HCT116 (cell line): Measurements from ENCODE around the gene APBB3. TPM values are rescaled to one million over a fixed set of nuclear protein-coding genes. Genes with fewer than 3 reads are reported as not detected.

Experiments used
- ATAC-seq: fragments of 200-7000 bp; cut with Tn5 transposase; 2 replicates; pipeline ENCODE4 v1.9.1; 2020; ENCODE audit warnings: mild to moderate bottlenecking, moderate library complexity
- BruUV-seq: library from RNA; stranded (reverse); fragments of 400-500 nt; replicated peaks from 2 replicates; lab custom pipeline; 2021; lab: Mats Ljungman, UMichigan
- CTCF ChIA-PET: fragments of 300-600 bp; sonication (Branson Sonifier 250); formaldehyde crosslinking; loops from one replicate; lab custom pipeline; 2021; ENCODE audit warnings: antibody characterized with exemption; lab: Charles Lee
- POLR2A ChIA-PET: fragments of 300-600, 350-600 bp; sonication (Branson Sonifier 250); formaldehyde crosslinking; loops from one replicate; lab custom pipeline; 2021; ENCODE audit warnings: antibody characterized with exemption; lab: Charles Lee
- RAD21 ChIA-PET, 2 experiments: fragments of 300-600 bp; sonication (Branson Sonifier 250); formaldehyde crosslinking; loops; one replicate each; lab custom pipeline; 2023; ENCODE audit warnings: low total read pairs in 2 of 2; ENCODE audit not compliant: uncharacterized antibody in 2 of 2, unreplicated experiment in 2 of 2, low non-redundant PET in 1 of 2; lab: Charles Lee
- DNase-seq: peaks from one replicate; pipeline ENCODE4 v3.0.0-alpha.2; 2010; ENCODE audit warnings: low read depth, low spot score
- H2AFZ ChIP-seq: fragments of 200-600 bp; shearing (Covaris generic), sonication (generic); 2 replicates; pipeline ENCODE4 v1.6.1; 2017; ENCODE audit warnings: low read depth, mixed run types, mixed read lengths, antibody characterized with exemption, low read length; ENCODE audit not compliant: poor library complexity, severe bottlenecking
- H3K27ac ChIP-seq: 2 replicates; pipeline ENCODE4 v1.5.1; 2012; ENCODE audit warnings: low read depth, low read length
- H3K27me3 ChIP-seq: fragments of 200-600 bp; sonication (generic); 2 replicates; pipeline ENCODE4 v1.6.1; 2016; ENCODE audit warnings: mixed run types, low read length, mixed read lengths; ENCODE audit not compliant: insufficient read depth
- H3K36me3 ChIP-seq, 2 experiments: fragments of 200-500 bp in 1 of 2; fragments of 200-600 bp in 1 of 2; sonication (Bioruptor generic) in 1 of 2; sonication (generic) in 1 of 2; 2 replicates each; pipeline versions ENCODE4 v1.5.1 to v1.6.1; 2014 to 2016; ENCODE audit warnings: low read length in 2 of 2, inconsistent platforms in 1 of 2, mixed read lengths in 1 of 2, mixed run types in 1 of 2; ENCODE audit not compliant: insufficient read depth in 2 of 2, control insufficient read depth in 1 of 2
- H3K4me1 ChIP-seq, 2 experiments: fragments of 200-600 bp in 1 of 2; sonication (generic) in 1 of 2; 2 replicates each; pipeline versions ENCODE4 v1.5.1 to v1.6.1; 2012 to 2017; ENCODE audit warnings: low read length in 2 of 2, inconsistent platforms in 1 of 2, mild to moderate bottlenecking in 1 of 2, mixed read lengths in 1 of 2, mixed run types in 1 of 2, moderate library complexity in 1 of 2; ENCODE audit not compliant: insufficient read depth in 2 of 2, control insufficient read depth in 1 of 2
- H3K4me2 ChIP-seq: fragments of 200-600 bp; sonication (generic); 2 replicates; pipeline ENCODE4 v1.6.1; 2017; ENCODE audit warnings: mixed run types, low read length, mixed read lengths
- H3K4me3 ChIP-seq, 2 experiments: fragments of 200-600 bp in 1 of 2; sonication (generic) in 1 of 2; replicated peaks in 1 of 2; 2 replicates each; pipeline ENCODE4 v1.5.1; 2011 to 2016; ENCODE audit warnings: low read length in 2 of 2, control low read depth in 1 of 2, low read depth in 1 of 2, mild to moderate bottlenecking in 1 of 2, mixed read lengths in 1 of 2, mixed run types in 1 of 2
- H3K79me2 ChIP-seq: fragments of 200-600 bp; sonication (generic); 2 replicates; pipeline ENCODE4 v1.6.1; 2017; ENCODE audit warnings: mild to moderate bottlenecking, mixed run types, low read length, moderate library complexity, mixed read lengths; ENCODE audit not compliant: insufficient read depth
- H3K9ac ChIP-seq: fragments of 200-600 bp; sonication (generic); 2 replicates; pipeline ENCODE4 v1.6.1; 2016; ENCODE audit warnings: low read length, mixed read lengths
- H3K9me2 ChIP-seq: fragments of 200-600 bp; sonication (generic), shearing (Covaris generic); 2 replicates; pipeline ENCODE4 v1.6.1; 2017; ENCODE audit warnings: mixed run types, mild to moderate bottlenecking, moderate library complexity; ENCODE audit not compliant: insufficient read depth
- H3K9me3 ChIP-seq, 2 experiments: fragments of 200-500 bp in 1 of 2; fragments of 200-600 bp in 1 of 2; sonication (Bioruptor generic) in 1 of 2; sonication (generic) in 1 of 2; 2 replicates each; pipeline ENCODE4 v1.6.1; 2014 to 2017; ENCODE audit warnings: low read length in 2 of 2, mixed read lengths in 2 of 2, inconsistent platforms in 1 of 2, low read depth in 1 of 2, mild to moderate bottlenecking in 1 of 2, mixed run types in 1 of 2, moderate library complexity in 1 of 2; ENCODE audit not compliant: control insufficient read depth in 1 of 2, insufficient read depth in 1 of 2
- H4K20me1 ChIP-seq: fragments of 200-600 bp; sonication (generic), shearing (Covaris generic); 2 replicates; pipeline ENCODE4 v1.6.1; 2017; ENCODE audit warnings: mixed run types, mild to moderate bottlenecking, moderate library complexity; ENCODE audit not compliant: insufficient read depth
- CBX3 ChIP-seq: IDR thresholded peaks from 2 replicates; pipeline ENCODE4 v1.6.1; 2012; ENCODE audit warnings: low read depth
- ELF1 ChIP-seq: IDR thresholded peaks from 2 replicates; pipeline ENCODE4 v1.6.1; 2012; ENCODE audit warnings: low read depth, borderline replicate concordance
- EZH2 ChIP-seq: fragments of 200-600 bp; sonication (generic); IDR thresholded peaks from 2 replicates; pipeline ENCODE4 v1.6.1; 2017; ENCODE audit warnings: antibody characterized with exemption, mixed run types
- EZH2phosphoT487 ChIP-seq: fragments of 200-600 bp; IDR thresholded peaks from 2 replicates; pipeline ENCODE4 v1.6.1; 2018; ENCODE audit warnings: antibody characterized with exemption, borderline replicate concordance
- POLR2A ChIP-seq: IDR thresholded peaks from 2 replicates; pipeline ENCODE4 v1.7.0; 2011; ENCODE audit warnings: borderline replicate concordance; ENCODE audit not compliant: insufficient read depth, insufficient read length; ENCODE audit errors: extremely low read depth
- RAD21 ChIP-seq: IDR thresholded peaks from 2 replicates; pipeline ENCODE4 v1.6.1; 2012; ENCODE audit warnings: low read depth, mild to moderate bottlenecking
- TCF7L2 ChIP-seq: IDR thresholded peaks from 2 replicates; pipeline ENCODE4 v1.7.0; 2011; ENCODE audit warnings: borderline replicate concordance, inconsistent platforms; ENCODE audit not compliant: insufficient read depth, insufficient read length; ENCODE audit errors: extremely low read depth
- ZFX ChIP-seq: fragments of 450-650 bp; IDR thresholded peaks from 2 replicates; pipeline ENCODE4 v1.6.1; 2017
- ZNF274 ChIP-seq: fragments of 200-500 bp; sonication (Bioruptor generic); IDR thresholded peaks from 2 replicates; pipeline ENCODE4 v1.6.1; 2014; ENCODE audit warnings: mild to moderate bottlenecking, low read depth, low read length, inconsistent platforms
- intact Hi-C: fragments of 100-400 bp; cut with micrococcal nuclease; formaldehyde crosslinking; loops from 2 replicates; pipeline ENCODE4 v1.10.0; 2022
- total RNA-seq: library from RNA; stranded (reverse); gene quantifications from one replicate; pipeline ENCODE4 v1.2.1, GENCODE V29; 2021; ENCODE audit not compliant: unreplicated experiment
- TF ChIP-seq, protein P1 (sequence below): IDR thresholded peaks from 2 replicates; pipeline ENCODE4 v1.6.1; 2011; ENCODE audit warnings: mild to moderate bottlenecking, low read length, moderate library complexity; ENCODE audit not compliant: insufficient replicate concordance; ENCODE audit errors: extremely low read depth
- TF ChIP-seq, protein P2 (sequence below): IDR thresholded peaks from 2 replicates; pipeline ENCODE4 v1.6.1; 2012; ENCODE audit warnings: low read depth

The APBB3 gene
- total RNA-seq, 1 experiment from 2014 or later, result 28.4 TPM

DNA sequence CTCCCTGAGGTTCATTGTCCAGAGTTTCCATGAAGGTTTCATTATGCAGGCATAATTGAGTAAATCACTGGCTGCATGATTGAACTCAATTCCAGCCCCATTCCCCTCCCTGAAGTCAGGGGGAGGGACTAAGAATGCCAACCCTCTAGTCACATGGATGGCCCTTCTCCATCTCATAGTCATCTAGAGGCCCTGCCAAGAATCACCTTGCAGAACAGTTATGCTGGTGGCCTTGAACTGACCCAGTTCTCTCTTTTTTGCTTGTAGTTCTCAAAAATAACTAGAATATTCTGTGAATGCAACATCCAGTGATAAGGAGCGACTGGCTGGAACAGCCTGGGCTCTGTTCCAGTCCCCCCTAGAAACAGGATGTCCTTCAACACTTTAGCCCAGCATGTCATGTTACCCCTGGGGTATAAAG, 31.9 kb upstream of the APBB3 start (continued):
- TF ChIP-seq, protein P1, sequence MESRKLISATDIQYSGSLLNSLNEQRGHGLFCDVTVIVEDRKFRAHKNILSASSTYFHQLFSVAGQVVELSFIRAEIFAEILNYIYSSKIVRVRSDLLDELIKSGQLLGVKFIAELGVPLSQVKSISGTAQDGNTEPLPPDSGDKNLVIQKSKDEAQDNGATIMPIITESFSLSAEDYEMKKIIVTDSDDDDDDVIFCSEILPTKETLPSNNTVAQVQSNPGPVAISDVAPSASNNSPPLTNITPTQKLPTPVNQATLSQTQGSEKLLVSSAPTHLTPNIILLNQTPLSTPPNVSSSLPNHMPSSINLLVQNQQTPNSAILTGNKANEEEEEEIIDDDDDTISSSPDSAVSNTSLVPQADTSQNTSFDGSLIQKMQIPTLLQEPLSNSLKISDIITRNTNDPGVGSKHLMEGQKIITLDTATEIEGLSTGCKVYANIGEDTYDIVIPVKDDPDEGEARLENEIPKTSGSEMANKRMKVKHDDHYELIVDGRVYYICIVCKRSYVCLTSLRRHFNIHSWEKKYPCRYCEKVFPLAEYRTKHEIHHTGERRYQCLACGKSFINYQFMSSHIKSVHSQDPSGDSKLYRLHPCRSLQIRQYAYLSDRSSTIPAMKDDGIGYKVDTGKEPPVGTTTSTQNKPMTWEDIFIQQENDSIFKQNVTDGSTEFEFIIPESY, result no peak
- TF ChIP-seq POLR2A, result no peak
- no peak for TF ChIP-seq ELF1
- no peak for TF ChIP-seq ZNF274
- no peak for TF ChIP-seq RAD21
- TF ChIP-seq ZFX, result no peak
- no peak for TF ChIP-seq TCF7L2

DNA sequence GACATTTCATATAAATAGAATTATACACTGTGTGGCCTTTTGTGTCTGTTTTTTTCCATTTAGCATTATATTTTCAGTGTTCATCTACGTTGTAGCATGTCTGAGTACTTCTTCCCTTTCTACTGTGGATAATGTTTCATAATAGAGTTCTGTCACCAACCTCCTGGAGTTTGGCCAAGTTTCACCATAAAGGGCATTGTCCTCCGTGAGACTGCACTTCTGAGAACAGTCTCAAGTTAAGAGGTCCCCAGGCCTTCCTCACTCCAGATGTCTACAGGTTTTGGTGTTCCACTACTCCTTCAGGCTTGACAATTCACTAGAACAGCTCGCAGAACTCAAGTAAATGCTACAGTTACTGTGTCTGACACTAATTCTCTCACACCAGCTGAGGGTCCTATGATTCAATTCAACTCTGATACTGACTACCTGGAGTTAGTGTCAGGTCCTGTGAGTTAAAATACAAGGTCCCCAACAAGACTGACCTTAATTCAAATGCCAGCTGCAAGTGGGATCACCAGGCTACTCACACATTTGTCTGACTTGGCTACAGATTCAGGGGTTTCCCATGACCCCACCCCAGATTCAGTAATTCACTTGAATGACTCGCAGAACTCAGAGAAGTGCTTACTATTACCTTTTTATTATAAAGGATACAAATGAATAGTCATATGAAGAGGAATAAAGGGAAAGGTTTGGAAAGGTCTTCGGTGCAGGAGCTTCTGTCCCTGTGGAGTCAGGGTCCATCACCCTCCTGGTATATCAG, 31.3 kb upstream of the APBB3 start:
- Histone ChIP-seq H2AFZ (no peak overlapping the region), H4K20me1 (no peaks in the 10 kb centered on the region), H3K36me3 (no peaks in the 10 kb centered on the region), H3K9ac (no peak overlapping the region), H3K79me2 (no peaks in the 10 kb centered on the region), H3K4me2 (no peak overlapping the region), H3K4me3 (no peak overlapping the region), H3K9me2 (no peaks in the 10 kb centered on the region), H3K9me3 (no peaks in the 10 kb centered on the region), H3K4me1 (no peaks in the 10 kb centered on the region; a peak in 1 of 4 replicates), H3K27ac (no peak overlapping the region), H3K27me3 (no peaks in the 10 kb centered on the region)
- intact Hi-C loops, result no loop called here
- POLR2A ChIA-PET, result no interaction called here
- CTCF ChIA-PET, result no interaction called here
- ATAC-seq (no peak), DNase-seq (no peak)
- RAD21 ChIA-PET, result no interaction called here
- no peak for TF ChIP-seq ZNF274
- TF ChIP-seq CBX3, result no peak
- no peak for TF ChIP-seq EZH2phosphoT487
- TF ChIP-seq, protein P2, sequence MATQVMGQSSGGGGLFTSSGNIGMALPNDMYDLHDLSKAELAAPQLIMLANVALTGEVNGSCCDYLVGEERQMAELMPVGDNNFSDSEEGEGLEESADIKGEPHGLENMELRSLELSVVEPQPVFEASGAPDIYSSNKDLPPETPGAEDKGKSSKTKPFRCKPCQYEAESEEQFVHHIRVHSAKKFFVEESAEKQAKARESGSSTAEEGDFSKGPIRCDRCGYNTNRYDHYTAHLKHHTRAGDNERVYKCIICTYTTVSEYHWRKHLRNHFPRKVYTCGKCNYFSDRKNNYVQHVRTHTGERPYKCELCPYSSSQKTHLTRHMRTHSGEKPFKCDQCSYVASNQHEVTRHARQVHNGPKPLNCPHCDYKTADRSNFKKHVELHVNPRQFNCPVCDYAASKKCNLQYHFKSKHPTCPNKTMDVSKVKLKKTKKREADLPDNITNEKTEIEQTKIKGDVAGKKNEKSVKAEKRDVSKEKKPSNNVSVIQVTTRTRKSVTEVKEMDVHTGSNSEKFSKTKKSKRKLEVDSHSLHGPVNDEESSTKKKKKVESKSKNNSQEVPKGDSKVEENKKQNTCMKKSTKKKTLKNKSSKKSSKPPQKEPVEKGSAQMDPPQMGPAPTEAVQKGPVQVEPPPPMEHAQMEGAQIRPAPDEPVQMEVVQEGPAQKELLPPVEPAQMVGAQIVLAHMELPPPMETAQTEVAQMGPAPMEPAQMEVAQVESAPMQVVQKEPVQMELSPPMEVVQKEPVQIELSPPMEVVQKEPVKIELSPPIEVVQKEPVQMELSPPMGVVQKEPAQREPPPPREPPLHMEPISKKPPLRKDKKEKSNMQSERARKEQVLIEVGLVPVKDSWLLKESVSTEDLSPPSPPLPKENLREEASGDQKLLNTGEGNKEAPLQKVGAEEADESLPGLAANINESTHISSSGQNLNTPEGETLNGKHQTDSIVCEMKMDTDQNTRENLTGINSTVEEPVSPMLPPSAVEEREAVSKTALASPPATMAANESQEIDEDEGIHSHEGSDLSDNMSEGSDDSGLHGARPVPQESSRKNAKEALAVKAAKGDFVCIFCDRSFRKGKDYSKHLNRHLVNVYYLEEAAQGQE, result no peak
- TF ChIP-seq EZH2, result no peak
- no TSS peak for BruUV-seq
